IMR-90 (cell line): ENCODE results near the gene PRODH2. TPM values are rescaled to one million over a fixed set of nuclear protein-coding genes. Genes with fewer than 3 reads are reported as not detected.

Experiments used
- ATAC-seq: fragments of 200-7000 bp; cut with Tn5 transposase; 2 replicates; pipeline ENCODE4 v1.9.1; 2020; ENCODE audit warnings: low read depth, mild to moderate bottlenecking, moderate library complexity
- BruUV-seq: library from RNA; stranded (reverse); fragments of 400-500 nt; replicated peaks from 2 replicates; lab custom pipeline; 2021; lab: Mats Ljungman, UMichigan
- CTCF ChIA-PET: fragments of 300-600 bp; formaldehyde crosslinking; extraction: SDS; loops from one replicate; lab custom pipeline; 2021; ENCODE audit warnings: antibody characterized with exemption; lab: Yijun Ruan, JAX
- POLR2A ChIA-PET: fragments of 300-600 bp; sonication (Branson Sonifier 250); formaldehyde crosslinking; loops from one replicate; lab custom pipeline; 2022; ENCODE audit warnings: antibody characterized with exemption; ENCODE audit not compliant: unreplicated experiment; lab: Charles Lee
- DNase-seq: peaks from one replicate; pipeline ENCODE4 v3.0.0; 2013
- H2AFZ ChIP-seq: replicated peaks from 2 replicates; pipeline ENCODE3; 2013; ENCODE audit warnings: low read length, mild to moderate bottlenecking; ENCODE audit not compliant: poor library complexity
- H2AK5ac ChIP-seq: 2 replicates; pipeline ENCODE4 v1.6.1; 2013; ENCODE audit warnings: low read depth, low read length, inconsistent platforms
- H2AK9ac ChIP-seq: replicated peaks from 2 replicates; pipeline ENCODE3; 2013; ENCODE audit warnings: mild to moderate bottlenecking, low read depth, low read length, moderate library complexity; ENCODE audit not compliant: poor library complexity
- H2BK120ac ChIP-seq: 2 replicates; pipeline ENCODE4 v1.6.1; 2013; ENCODE audit warnings: low read depth, low read length, inconsistent platforms
- H2BK15ac ChIP-seq: 3 replicates; pipeline ENCODE4 v1.6.1; 2013; ENCODE audit warnings: low read depth, low read length, inconsistent platforms
- H2BK20ac ChIP-seq: 2 replicates; pipeline ENCODE4 v1.6.1; 2013; ENCODE audit warnings: low read depth, mild to moderate bottlenecking, inconsistent platforms, low read length, moderate library complexity
- H2BK5ac ChIP-seq: 2 replicates; pipeline ENCODE4 v1.6.1; 2013; ENCODE audit warnings: mild to moderate bottlenecking, low read depth, low read length, inconsistent platforms; ENCODE audit not compliant: poor library complexity, severe bottlenecking
- H3K14ac ChIP-seq: replicated peaks from 2 replicates; pipeline ENCODE4 v1.6.1; 2013; ENCODE audit warnings: low read depth, low read length, inconsistent platforms
- H3K18ac ChIP-seq: 2 replicates; pipeline ENCODE4 v1.6.1; 2013; ENCODE audit warnings: low read depth, low read length, control low read depth
- H3K23ac ChIP-seq: 2 replicates; pipeline ENCODE4 v1.6.1; 2013; ENCODE audit warnings: low read depth, low read length, inconsistent platforms
- H3K27ac ChIP-seq: 2 replicates; pipeline ENCODE4 v1.5.1; 2013; ENCODE audit warnings: mild to moderate bottlenecking, control low read depth, low read length; ENCODE audit not compliant: insufficient read depth
- H3K27me3 ChIP-seq: 2 replicates; pipeline ENCODE4 v1.6.1; 2013; ENCODE audit warnings: low read length; ENCODE audit not compliant: control insufficient read depth, insufficient read depth
- H3K36me3 ChIP-seq: 2 replicates; pipeline ENCODE4 v1.6.1; 2013; ENCODE audit warnings: low read length, mixed read lengths; ENCODE audit not compliant: control insufficient read depth, insufficient read depth
- H3K4ac ChIP-seq: 2 replicates; pipeline ENCODE4 v1.6.1; 2013; ENCODE audit warnings: low read depth, low read length, inconsistent platforms
- H3K4me1 ChIP-seq: 2 replicates; pipeline ENCODE4 v1.6.1; 2013; ENCODE audit warnings: low read length, mixed read lengths; ENCODE audit not compliant: control insufficient read depth, insufficient read depth
- H3K4me2 ChIP-seq: 2 replicates; pipeline ENCODE4 v1.6.1; 2013; ENCODE audit warnings: low read depth, mild to moderate bottlenecking, control low read depth, low read length, moderate library complexity
- H3K4me3 ChIP-seq: 2 replicates; pipeline ENCODE4 v1.5.1; 2013; ENCODE audit warnings: low read depth, mild to moderate bottlenecking, control low read depth, low read length, moderate library complexity; ENCODE audit not compliant: insufficient read depth
- H3K56ac ChIP-seq: 2 replicates; pipeline ENCODE4 v1.6.1; 2013; ENCODE audit warnings: low read length, inconsistent platforms; ENCODE audit not compliant: insufficient read depth; ENCODE audit errors: extremely low read depth
- H3K79me1 ChIP-seq, 2 experiments: 2 replicates each; pipeline ENCODE4 v1.6.1; 2013; ENCODE audit warnings: low read length in 2 of 2, inconsistent platforms in 1 of 2, low read depth in 1 of 2
- H3K9ac ChIP-seq: 2 replicates; pipeline ENCODE4 v1.6.1; 2013; ENCODE audit warnings: low read depth, low read length, control low read depth
- H3K9me1 ChIP-seq: 2 replicates; pipeline ENCODE4 v1.6.1; 2013; ENCODE audit warnings: low read length, inconsistent platforms; ENCODE audit not compliant: insufficient read depth
- H3K9me3 ChIP-seq: 2 replicates; pipeline ENCODE4 v1.6.1; 2013; ENCODE audit warnings: low read length; ENCODE audit not compliant: control insufficient read depth, insufficient read depth
- H4K20me1 ChIP-seq: 2 replicates; pipeline ENCODE4 v1.6.1; 2013; ENCODE audit warnings: low read length, inconsistent platforms; ENCODE audit not compliant: insufficient read depth
- H4K5ac ChIP-seq: 2 replicates; pipeline ENCODE4 v1.6.1; 2013; ENCODE audit warnings: mild to moderate bottlenecking, low read depth, low read length, control low read depth
- H4K8ac ChIP-seq, 2 experiments: 2 replicates each; pipeline ENCODE4 v1.6.1; 2013; ENCODE audit warnings: low read depth in 2 of 2, low read length in 2 of 2, control low read depth in 1 of 2, inconsistent platforms in 1 of 2
- H4K91ac ChIP-seq: 2 replicates; pipeline ENCODE4 v1.6.1; 2013; ENCODE audit warnings: low read depth, low read length, inconsistent platforms; ENCODE audit not compliant: insufficient read depth
- FOS ChIP-seq: fragments of 150-350 bp; IDR thresholded peaks from 2 replicates; pipeline ENCODE4 v1.6.1; 2016; ENCODE audit warnings: low read depth, low read length
- MAFK ChIP-seq: IDR thresholded peaks from 2 replicates; pipeline ENCODE4 v1.6.1; 2012; ENCODE audit warnings: low read depth, low read length, improper control_type of control experiment
- NFE2L2 ChIP-seq: fragments of 150-350 bp; IDR thresholded peaks from 2 replicates; pipeline ENCODE4 v1.6.1; 2016; ENCODE audit warnings: low read depth, mild to moderate bottlenecking, low read length
- RAD21 ChIP-seq: IDR thresholded peaks from 2 replicates; pipeline ENCODE4 v1.6.1; 2012; ENCODE audit warnings: low read length, improper control_type of control experiment
- WGBS, 2 experiments: methylation state at CpG; one replicate each; pipeline versions ENCODE4 v1.1.5 to v1.1.7; 2013; ENCODE audit warnings: missing lambda C conversion rate in 2 of 2; ENCODE audit not compliant: insufficient read length in 1 of 2; ENCODE audit errors: extremely low coverage in 2 of 2; 5-methylcytosine and 5-hydroxymethylcytosine counted together
- dilution Hi-C: fragments of 300-500 bp; cut with HindIII; formaldehyde crosslinking; loops from one replicate; pipeline ENCODE4 v1.14.3; 2018; ENCODE audit warnings: low sequenced_read_pairs; ENCODE audit not compliant: unreplicated experiment
- in situ Hi-C: fragments of 300-500 bp; cut with MboI; formaldehyde crosslinking; loops from 3 replicates; pipeline ENCODE4 v1.14.3; 2019; ENCODE audit warnings: low sequenced_read_pairs, inconsistent platforms, mixed read lengths
- intact Hi-C: fragments of 100-400 bp; cut with micrococcal nuclease; formaldehyde crosslinking; loops from 2 replicates; pipeline ENCODE4 v1.10.0; 2022
- polyA plus RNA-seq, 3 experiments: library from polyadenylated mRNA; depleted of rRNA; stranded (reverse); fragments of >200 nt; gene quantifications; 2 replicates each; pipeline ENCODE4 v1.2.3, GENCODE V29; 2012; ENCODE audit warnings: low replicate concordance in 1 of 3
- total RNA-seq: library from RNA; depleted of rRNA; stranded (reverse); fragments of >200 nt; gene quantifications from 2 replicates; pipeline ENCODE4 v1.2.3, GENCODE V29; 2012
- TF ChIP-seq, protein P1 (sequence below): fragments of 150-350 bp; IDR thresholded peaks from 2 replicates; pipeline ENCODE4 v1.6.1; 2017; ENCODE audit warnings: mild to moderate bottlenecking, antibody characterized with exemption, low read length, low read depth

Gene PRODH2
- total and polyA plus RNA-seq, 2 of the 4 experiments (the other 2 are of a cell fraction) = not detected

DNA sequence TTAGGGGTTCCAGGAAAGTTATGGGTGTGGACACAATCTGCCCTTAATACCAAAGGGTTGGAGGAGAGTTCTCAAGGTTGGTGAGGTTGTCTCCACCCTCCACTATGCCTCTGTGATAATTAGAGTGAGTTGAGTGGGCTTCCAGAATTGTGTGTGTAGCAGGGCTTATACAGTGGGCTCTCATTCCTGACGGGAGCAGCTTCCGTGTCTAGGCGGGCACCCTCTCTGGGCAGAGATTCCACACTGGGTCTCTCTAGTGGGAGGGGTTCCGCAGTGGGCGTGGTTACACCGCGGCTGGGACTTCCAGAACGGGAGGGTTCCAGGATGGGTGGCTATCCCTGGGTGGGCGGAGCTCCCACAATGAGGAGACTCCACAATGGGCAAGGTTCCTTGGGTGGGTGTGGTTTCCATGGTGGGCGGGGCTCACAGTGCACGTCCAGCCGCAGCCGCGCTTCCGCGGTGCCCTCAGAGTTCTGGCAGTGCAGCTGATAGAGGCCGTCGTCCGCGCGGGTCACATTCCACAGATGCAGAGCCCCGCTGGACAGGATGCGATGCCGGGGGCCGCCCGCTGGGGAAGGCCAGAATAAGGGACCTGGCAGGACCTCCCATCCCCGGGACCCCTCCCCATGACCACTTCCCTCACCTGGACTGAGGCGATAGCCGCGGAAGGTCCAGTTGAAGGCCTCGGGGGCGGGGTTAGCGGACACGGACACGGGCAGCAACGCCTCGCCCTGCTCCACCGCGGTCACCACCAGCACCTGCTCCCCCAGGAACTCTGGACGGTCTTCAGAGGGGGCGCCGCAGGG, 31.2 kb upstream of the PRODH2 start:
- POLR2A ChIA-PET = no interaction called here
- H2BK15ac ChIP-seq = no peak overlapping the region
- BruUV-seq = no TSS peak
- H3K18ac ChIP-seq = no peak overlapping the region
- 17% methylated on average over 9 of the region's 42 CpGs; no CpG with 5 or more reads in 1 of the 2 experiments for WGBS, 2 experiments
- no peak overlapping the region for H3K14ac ChIP-seq
- H2BK120ac ChIP-seq = no peak overlapping the region
- H4K20me1 ChIP-seq = no peaks in the 10 kb centered on the region
- no peak overlapping the region for H2AK9ac ChIP-seq
- no peaks in the 10 kb centered on the region for H3K79me1 ChIP-seq
- no peak overlapping the region for H3K9ac ChIP-seq
- no peak overlapping the region for H3K56ac ChIP-seq
- in situ Hi-C loops = no loop called here
- no peak overlapping the region for H2BK20ac ChIP-seq
- H3K9me1 ChIP-seq = no peaks in the 10 kb centered on the region
- H4K8ac ChIP-seq = no peak overlapping the region
- H4K91ac ChIP-seq = no peak overlapping the region
- peaks cover 13% of the 10 kb centered on the region for H3K9me3 ChIP-seq
- DNase-seq = no peak
- dilution Hi-C loops = no loop called here
- intact Hi-C loops = no loop called here
- no peak overlapping the region for H3K4me2 ChIP-seq
- H3K4me1 ChIP-seq = peaks cover 4% of the 10 kb centered on the region; the same call in 1 of the 2 replicates
- no peak overlapping the region for H3K4me3 ChIP-seq
- no peak overlapping the region for H3K23ac ChIP-seq
- H4K5ac ChIP-seq = no peak overlapping the region
- no peak overlapping the region for H3K27ac ChIP-seq
- peaks cover 46% of the 10 kb centered on the region for H3K27me3 ChIP-seq
- no peak overlapping the region for H2AK5ac ChIP-seq
- no peak overlapping the region for H2AFZ ChIP-seq
- peak; percentile 35 for ATAC-seq
- H2BK5ac ChIP-seq = no peak overlapping the region
- no peak overlapping the region for H3K4ac ChIP-seq
- TF ChIP-seq FOS (no peak), RAD21 (no peak), MAFK (no peak), NFE2L2 (no peak)
- TF ChIP-seq, protein P1, sequence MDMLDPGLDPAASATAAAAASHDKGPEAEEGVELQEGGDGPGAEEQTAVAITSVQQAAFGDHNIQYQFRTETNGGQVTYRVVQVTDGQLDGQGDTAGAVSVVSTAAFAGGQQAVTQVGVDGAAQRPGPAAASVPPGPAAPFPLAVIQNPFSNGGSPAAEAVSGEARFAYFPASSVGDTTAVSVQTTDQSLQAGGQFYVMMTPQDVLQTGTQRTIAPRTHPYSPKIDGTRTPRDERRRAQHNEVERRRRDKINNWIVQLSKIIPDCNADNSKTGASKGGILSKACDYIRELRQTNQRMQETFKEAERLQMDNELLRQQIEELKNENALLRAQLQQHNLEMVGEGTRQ = no peak
- CTCF ChIA-PET = no interaction called here
- no peaks in the 10 kb centered on the region for H3K36me3 ChIP-seq
